ENCODE measurements around the gene RAD51B.
A peak's percentile ranks its signal among the peaks of the same experiment; 100 is the strongest.

RAD51B gene

DNA sequence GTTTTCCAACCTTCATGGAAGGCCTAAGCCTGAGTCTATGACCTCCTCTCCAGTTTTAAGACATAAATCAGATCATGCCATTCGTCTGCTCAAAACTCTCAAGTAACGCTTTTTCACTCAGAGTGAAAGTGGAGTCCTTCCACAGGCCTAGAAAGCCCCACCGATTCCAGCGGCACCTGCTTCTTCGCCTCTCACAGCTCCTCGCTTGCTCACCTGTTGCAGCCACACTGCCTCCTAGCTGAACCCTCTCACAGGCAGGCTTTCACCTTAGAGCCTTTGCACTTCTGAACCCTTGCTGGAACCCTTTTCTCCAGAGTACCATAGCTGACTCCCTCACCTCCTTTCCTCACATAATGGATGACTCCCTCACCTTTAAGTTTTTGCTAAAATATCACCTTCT is 672.2 kb downstream of the RAD51B start:
- H3K4me3 Mint-ChIP-seq, result no peak overlapping the region
- H3K27me3 Mint-ChIP-seq, result no peaks in the 10 kb centered on the region
- H3K27ac Mint-ChIP-seq, result peak overlapping the region; percentile 22
- no peaks in the 10 kb centered on the region for H3K9me3 Mint-ChIP-seq
- peaks cover 6% of the 10 kb centered on the region for H3K36me3 Mint-ChIP-seq
- H3K4me1 Mint-ChIP-seq, result peaks cover 30% of the 10 kb centered on the region
- ATAC-seq (ENCODE audit: low read depth) (no peak), DNase-seq (ENCODE audit: low spot score in 2 of 2) (no peak)

DNA sequence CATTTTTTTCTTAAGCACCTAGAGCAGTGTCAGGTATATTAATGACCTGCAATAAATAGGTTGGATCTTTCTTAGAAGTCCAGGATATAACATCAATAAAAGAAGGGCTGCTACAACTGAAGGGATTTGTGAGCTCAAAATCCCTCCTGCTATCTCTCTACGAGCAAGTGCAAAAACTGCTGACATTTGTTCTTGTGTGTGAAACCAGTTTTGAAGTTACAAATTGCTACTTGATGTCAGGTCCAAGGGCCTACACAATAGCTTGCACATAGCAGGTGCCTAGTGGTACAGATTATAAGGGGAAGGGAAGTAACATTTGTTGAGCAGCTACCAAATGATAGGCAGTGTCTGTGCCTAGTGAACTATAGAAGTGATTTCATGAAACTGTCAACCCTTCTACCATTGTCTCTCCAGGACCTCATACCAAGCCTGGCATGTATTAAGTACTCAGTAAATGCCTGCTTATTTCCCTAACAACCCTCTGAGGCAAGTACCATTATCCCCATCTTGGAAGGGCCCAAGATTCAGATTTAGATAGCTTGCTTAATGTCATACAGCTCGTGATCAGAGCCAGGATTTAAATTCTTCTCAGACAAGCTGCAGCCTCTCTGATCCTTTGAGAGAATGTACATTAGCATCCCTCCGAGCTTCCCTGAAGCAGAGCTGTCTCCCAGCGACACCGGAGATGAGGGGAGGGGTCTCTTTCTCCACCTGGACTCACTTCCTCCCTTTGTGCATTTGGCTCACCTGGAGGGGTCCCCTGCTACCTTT is 673.0 kb downstream of the RAD51B start:
- Mint-ChIP-seq H3K27me3 (no peaks in the 10 kb centered on the region), H3K36me3 (peaks cover 10% of the 10 kb centered on the region), H3K4me1 (peaks cover 33% of the 10 kb centered on the region), H3K4me3 (no peak overlapping the region), H3K27ac (peak overlapping the region; percentile 22), H3K9me3 (no peaks in the 10 kb centered on the region)
- no peak for DNase-seq (ENCODE audit: low spot score in 2 of 2)
- ATAC-seq (ENCODE audit: low read depth), result no peak

DNA sequence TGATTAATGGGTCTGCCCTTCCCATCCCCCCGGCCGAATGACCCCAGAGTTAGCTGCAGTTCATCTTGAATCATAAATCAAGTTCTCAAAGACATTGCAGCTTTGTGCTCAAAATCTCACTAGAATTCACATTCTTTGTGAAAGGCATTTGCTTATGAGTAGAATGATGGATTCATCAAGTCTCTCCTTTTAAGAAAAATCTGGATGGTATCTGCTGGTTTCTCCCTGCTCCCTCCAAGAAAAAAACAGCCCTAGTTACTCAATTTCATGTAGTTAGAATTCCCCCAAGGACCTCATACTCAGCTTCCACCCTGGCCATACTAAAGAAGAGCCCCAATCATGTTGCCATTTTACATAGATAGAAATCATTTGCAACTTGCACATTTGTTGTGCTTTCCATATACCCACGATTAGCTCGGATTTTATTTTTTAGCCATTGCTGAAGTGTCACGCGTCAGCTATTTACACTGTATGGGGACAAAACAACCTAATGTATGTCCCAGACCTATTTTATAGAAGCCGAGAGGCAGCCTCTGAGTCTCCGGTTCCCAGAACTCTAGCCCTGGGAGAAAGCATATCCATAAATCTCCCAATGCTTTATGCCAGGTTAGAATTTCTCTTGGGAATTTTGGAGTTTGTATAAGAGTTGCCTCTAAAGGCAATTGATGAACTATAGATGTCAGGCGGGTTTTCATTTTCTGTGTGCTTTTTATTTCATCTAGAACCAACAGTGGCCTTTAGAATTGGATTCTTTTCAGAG is 673.8 kb downstream of the RAD51B start:
- H3K4me1 Mint-ChIP-seq, result peaks cover 31% of the 10 kb centered on the region

DNA sequence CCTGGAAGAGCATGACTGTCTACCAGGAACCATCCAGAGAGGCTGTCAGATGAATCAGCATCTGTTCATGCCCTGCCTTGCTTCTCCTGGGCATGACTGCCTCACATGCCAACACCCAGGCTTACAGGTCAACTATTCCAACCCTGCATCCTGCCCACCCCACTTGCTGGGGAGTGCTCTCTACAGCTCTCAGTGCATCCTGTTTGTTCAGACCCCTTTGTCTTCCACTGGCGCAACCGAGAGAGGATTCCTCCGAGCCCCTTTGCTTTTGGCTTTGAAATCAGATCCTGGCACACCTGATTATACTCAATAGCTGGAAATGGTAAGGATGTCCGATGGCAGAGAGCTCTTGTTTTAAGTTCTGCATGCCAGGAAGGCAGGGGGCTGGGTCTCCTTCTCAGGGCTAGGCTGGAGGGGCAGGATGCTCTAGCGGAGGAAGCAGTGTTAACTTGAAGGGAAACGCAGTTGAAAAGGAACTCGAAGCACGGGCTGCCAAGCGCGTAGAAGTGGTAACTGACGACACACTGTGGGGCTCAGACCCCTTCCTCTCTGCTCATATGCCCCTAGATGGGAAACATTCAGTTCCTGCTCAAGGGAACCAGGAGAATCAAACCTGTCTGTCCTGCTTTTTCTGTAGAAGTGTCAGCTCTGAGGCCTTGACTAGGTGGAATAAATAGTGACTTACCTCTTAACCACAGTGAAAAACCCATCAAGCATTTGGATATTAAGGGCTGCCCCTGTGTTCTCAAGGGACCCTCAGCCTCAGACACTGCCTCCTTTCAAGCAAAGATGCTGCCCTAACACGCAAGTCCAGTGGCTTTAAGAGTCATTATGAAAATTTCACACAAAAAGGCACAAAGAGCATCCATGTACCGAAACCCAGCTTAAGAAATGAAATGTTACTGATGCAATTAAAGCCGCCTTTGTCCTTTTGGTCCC is 675.8 kb downstream of the RAD51B start:
- H3K27ac Mint-ChIP-seq, result peak overlapping the region; percentile 75
- DNase-seq (ENCODE audit: low spot score in 2 of 2), result no peak
- no peaks in the 10 kb centered on the region for H3K9me3 Mint-ChIP-seq
- peak; percentile 72 for ATAC-seq (ENCODE audit: low read depth)
- H3K27me3 Mint-ChIP-seq, result no peaks in the 10 kb centered on the region
- H3K36me3 Mint-ChIP-seq, result peaks cover 8% of the 10 kb centered on the region
- peaks cover 37% of the 10 kb centered on the region for H3K4me1 Mint-ChIP-seq
- H3K4me3 Mint-ChIP-seq, result peak overlapping the region; percentile 35

More for the DNA sequence above, 673.8 kb downstream of the RAD51B start:
- Mint-ChIP-seq H3K27me3 (no peaks in the 10 kb centered on the region), H3K27ac (no peak overlapping the region), H3K36me3 (peaks cover 8% of the 10 kb centered on the region), H3K4me3 (no peak overlapping the region), H3K9me3 (no peaks in the 10 kb centered on the region)
- no peak for DNase-seq (ENCODE audit: low spot score in 2 of 2)
- ATAC-seq (ENCODE audit: low read depth), result no peak

DNA sequence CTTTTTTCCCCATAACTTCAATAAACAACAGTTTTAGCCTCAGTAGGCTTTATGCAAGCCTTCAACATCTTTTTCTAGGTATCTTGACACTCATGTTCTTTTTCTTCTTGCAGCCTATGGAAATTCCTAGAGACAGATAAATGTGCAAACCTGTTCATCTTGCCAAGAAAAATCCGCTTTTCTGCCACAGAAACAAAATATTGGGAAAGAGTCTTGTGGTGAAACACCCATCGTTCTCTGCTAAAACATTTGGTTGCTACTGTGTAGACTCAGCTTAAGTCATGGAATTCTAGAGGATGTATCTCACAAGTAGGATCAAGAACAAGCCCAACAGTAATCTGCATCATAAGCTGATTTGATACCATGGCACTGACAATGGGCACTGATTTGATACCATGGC is 677.4 kb downstream of the RAD51B start:
- peaks cover 34% of the 10 kb centered on the region for H3K4me1 Mint-ChIP-seq
- H3K36me3 Mint-ChIP-seq, result peaks cover 6% of the 10 kb centered on the region
- no peak overlapping the region for H3K4me3 Mint-ChIP-seq
- ATAC-seq (ENCODE audit: low read depth) (no peak), DNase-seq (ENCODE audit: low spot score in 2 of 2) (no peak)
- no peak overlapping the region for H3K27ac Mint-ChIP-seq
- H3K9me3 Mint-ChIP-seq, result no peaks in the 10 kb centered on the region
- no peaks in the 10 kb centered on the region for H3K27me3 Mint-ChIP-seq

DNA sequence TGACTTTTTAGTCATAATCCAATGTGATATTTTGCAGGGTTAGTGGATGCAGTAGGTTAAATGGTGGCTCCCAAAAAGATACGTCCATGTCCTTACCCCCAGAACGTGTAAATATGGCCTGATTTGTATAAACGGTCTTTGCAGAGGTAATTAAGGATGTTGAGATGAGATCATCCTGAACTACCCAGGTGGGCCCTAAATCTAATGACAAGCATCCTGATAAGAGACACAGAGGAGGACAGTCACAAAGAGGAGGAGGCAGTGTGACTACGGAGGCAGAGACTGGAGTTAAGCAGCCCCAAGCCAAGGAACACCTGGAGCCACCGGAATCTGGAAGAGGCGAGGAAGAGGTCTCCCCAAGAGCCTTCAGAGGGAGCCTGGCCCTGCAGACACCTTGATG is 679.9 kb downstream of the RAD51B start:
- peaks cover 33% of the 10 kb centered on the region for H3K4me1 Mint-ChIP-seq
- no peak for ATAC-seq (ENCODE audit: low read depth)
- no peaks in the 10 kb centered on the region for H3K9me3 Mint-ChIP-seq
- no peak overlapping the region for H3K27ac Mint-ChIP-seq
- DNase-seq (ENCODE audit: low spot score in 2 of 2), result no peak
- no peak overlapping the region for H3K4me3 Mint-ChIP-seq
- H3K36me3 Mint-ChIP-seq, result peaks cover 6% of the 10 kb centered on the region
- H3K27me3 Mint-ChIP-seq, result no peaks in the 10 kb centered on the region

- Mint-ChIP-seq H3K27ac (no peak overlapping the region), H3K36me3 (peaks cover 6% of the 10 kb centered on the region), H3K4me3 (no peak overlapping the region), H3K4me1 (peaks cover 28% of the 10 kb centered on the region), H3K27me3 (no peaks in the 10 kb centered on the region), H3K9me3 (no peaks in the 10 kb centered on the region)
- no peak for DNase-seq (ENCODE audit: low spot score in 2 of 2)
- ATAC-seq (ENCODE audit: low read depth), result no peak
Observed at GRCh38 chr14:68501171-68501570, 681.6 kb downstream of the RAD51B start.

GRCh38 chr14:68501614-68502052 is 682.1 kb downstream of the RAD51B start:
- Mint-ChIP-seq H3K4me1 (peaks cover 29% of the 10 kb centered on the region), H3K36me3 (peaks cover 6% of the 10 kb centered on the region), H3K4me3 (no peak overlapping the region), H3K27me3 (no peaks in the 10 kb centered on the region), H3K27ac (no peak overlapping the region), H3K9me3 (no peaks in the 10 kb centered on the region)
- DNase-seq (ENCODE audit: low spot score in 2 of 2), result no peak
- ATAC-seq (ENCODE audit: low read depth), result no peak

DNA sequence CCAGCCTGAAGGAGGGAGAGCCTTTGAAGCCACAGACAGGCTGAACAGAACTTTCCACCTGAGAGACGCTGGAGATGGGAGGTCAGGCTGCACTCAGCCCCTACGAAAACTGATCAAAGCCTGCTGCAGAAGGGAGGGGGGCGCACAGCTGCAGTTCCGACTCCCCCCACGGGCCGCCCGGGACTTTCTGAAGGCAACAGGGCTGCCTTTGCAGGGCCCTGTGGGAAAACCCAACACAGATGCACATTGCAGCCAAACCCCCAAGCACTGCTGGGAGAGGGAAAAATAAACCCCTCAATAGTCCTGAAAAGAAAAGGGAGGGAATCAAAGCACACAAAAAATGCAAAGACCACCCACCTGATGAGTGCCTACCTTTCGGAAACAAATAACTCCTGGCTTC is 682.7 kb downstream of the RAD51B start:
- ATAC-seq (ENCODE audit: low read depth) (no peak), DNase-seq (ENCODE audit: low spot score in 2 of 2) (no peak)
- no peaks in the 10 kb centered on the region for H3K27me3 Mint-ChIP-seq
- peaks cover 2% of the 10 kb centered on the region for H3K36me3 Mint-ChIP-seq
- H3K4me1 Mint-ChIP-seq, result peaks cover 32% of the 10 kb centered on the region
- no peaks in the 10 kb centered on the region for H3K9me3 Mint-ChIP-seq
- no peak overlapping the region for H3K27ac Mint-ChIP-seq
- H3K4me3 Mint-ChIP-seq, result no peak overlapping the region

DNA sequence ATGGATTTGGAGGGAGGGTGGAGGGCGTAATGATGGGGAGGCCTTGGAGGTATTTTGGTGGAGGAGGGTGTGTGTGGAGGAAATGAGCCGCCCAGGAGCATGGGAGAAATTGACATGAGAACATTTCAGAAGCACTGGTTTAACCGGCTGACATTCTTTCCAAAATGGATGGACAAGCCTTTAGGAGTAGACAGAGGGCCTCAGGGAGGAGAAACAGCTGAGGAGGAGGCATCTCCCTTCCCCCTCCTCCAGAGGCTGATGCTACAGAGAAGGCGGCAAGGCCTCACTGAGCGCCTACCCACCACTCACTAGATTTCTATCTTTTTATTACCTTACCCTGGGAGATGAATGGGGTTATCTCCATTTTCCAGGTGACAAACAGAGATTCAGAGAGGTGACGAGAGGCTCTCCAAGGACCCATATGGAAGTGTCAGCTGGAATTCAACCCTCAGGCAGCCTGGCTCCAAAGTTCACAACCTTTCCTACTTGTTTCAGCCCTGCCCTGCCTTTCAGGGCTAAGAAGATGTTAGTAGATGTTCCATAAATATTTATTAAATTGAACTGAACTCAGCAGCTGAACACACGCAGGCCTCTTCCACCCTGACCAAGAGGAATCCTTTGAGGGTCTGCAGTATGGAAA is 683.7 kb downstream of the RAD51B start:
- peaks cover 37% of the 10 kb centered on the region for H3K4me1 Mint-ChIP-seq

GRCh38 chr14:68504861-68505260 is 685.3 kb downstream of the RAD51B start:
- Mint-ChIP-seq H3K27me3 (no peaks in the 10 kb centered on the region), H3K9me3 (no peaks in the 10 kb centered on the region), H3K4me3 (no peak overlapping the region), H3K4me1 (peaks cover 39% of the 10 kb centered on the region), H3K36me3 (no peaks in the 10 kb centered on the region), H3K27ac (no peak overlapping the region)
- ATAC-seq (ENCODE audit: low read depth), result no peak
- DNase-seq (ENCODE audit: low spot score in 2 of 2), result no peak

More for the DNA sequence above, 683.7 kb downstream of the RAD51B start:
- no peak overlapping the region for H3K4me3 Mint-ChIP-seq
- no peaks in the 10 kb centered on the region for H3K9me3 Mint-ChIP-seq
- peaks cover 2% of the 10 kb centered on the region for H3K36me3 Mint-ChIP-seq
- DNase-seq (ENCODE audit: low spot score in 2 of 2) (no peak), ATAC-seq (ENCODE audit: low read depth) (no peak)
- no peaks in the 10 kb centered on the region for H3K27me3 Mint-ChIP-seq
- H3K27ac Mint-ChIP-seq, result no peak overlapping the region

- peaks cover 43% of the 10 kb centered on the region for H3K4me1 Mint-ChIP-seq
- peak overlapping the region; percentile 85 for H3K27ac Mint-ChIP-seq
- DNase-seq (ENCODE audit: low spot score in 2 of 2) (no peak), ATAC-seq (ENCODE audit: low read depth) (no peak)
- H3K36me3 Mint-ChIP-seq, result no peaks in the 10 kb centered on the region
- peak overlapping the region; percentile 59 for H3K4me3 Mint-ChIP-seq
- no peaks in the 10 kb centered on the region for H3K27me3 Mint-ChIP-seq
- H3K9me3 Mint-ChIP-seq, result no peaks in the 10 kb centered on the region
Observed at GRCh38 chr14:68506021-68506644, 686.6 kb downstream of the RAD51B start.

Data from memory B cell (primary cell).